ENCODE measurements around the gene TRIM49D2.
"Not testable (repeated sequence)": the region's sequence is repeated elsewhere in the genome, so short reads cannot be mapped to it uniquely, and the experiment has no call there.

TRIM49D2 gene

GRCh38 chr11:89923764-89924163 lies at the start of gene TRIM49D2:
TRIM49D2 (plus strand) TSS chr11:89924064; CDS start chr11:89926762, 2,698 bp downstream.
- not testable (repeated sequence) for DNase-seq (ENCODE audit: low spot score)

- not testable (repeated sequence) for DNase-seq (ENCODE audit: low spot score)
These were observed 46.4 kb upstream of the TRIM49D2 start for GRCh38 chr11:89877511-89877910.

GRCh38 chr11:89893245-89893644 lies 30.6 kb upstream of the TRIM49D2 start:
- DNase-seq (ENCODE audit: low spot score): not testable (repeated sequence)

- DNase-seq (ENCODE audit: low spot score): not testable (repeated sequence)
These were observed 23.1 kb upstream of the TRIM49D2 start for GRCh38 chr11:89900809-89901208.

GRCh38 chr11:89922195-89922660 lies 1.6 kb upstream of the TRIM49D2 start, which contains the start of gene TRIM49D1:
TRIM49D1 (minus strand) TSS chr11:89922245; CDS start chr11:89917710, 4,535 bp downstream.
- no peak for DNase-seq (ENCODE audit: low spot score)

- DNase-seq (ENCODE audit: low spot score): not testable (repeated sequence)
These were observed 37.0 kb downstream of the TRIM49D2 start for GRCh38 chr11:89960833-89961232.

- DNase-seq (ENCODE audit: low spot score): not testable (repeated sequence)
These were observed 41.9 kb downstream of the TRIM49D2 start, which contains the start of gene TRIM64 for GRCh38 chr11:89965737-89966136. TRIM64 (plus strand) TSS chr11:89966037; CDS start chr11:89968504, 2,467 bp downstream.

All from AG08395 (cell line).